GM12872 (cell line): ENCODE results near the gene COX6B2.

Source experiments
- CTCF ChIP-seq: IDR thresholded peaks from 3 replicates; pipeline ENCODE4 v1.5.1; 2011; ENCODE audit warnings: low read depth, mild to moderate bottlenecking, low read length, moderate library complexity; ENCODE audit not compliant: insufficient read depth

COX6B2 gene

GRCh38 chr19:55311797-55312196 is 42.7 kb downstream of the COX6B2 start:
- no peak for TF ChIP-seq CTCF

- TF ChIP-seq CTCF = no peak
Observed at GRCh38 chr19:55311397-55311796, 43.1 kb downstream of the COX6B2 start.

- no peak for TF ChIP-seq CTCF
Observed at GRCh38 chr19:55310498-55310897, 44.0 kb downstream of the COX6B2 start.

DNA sequence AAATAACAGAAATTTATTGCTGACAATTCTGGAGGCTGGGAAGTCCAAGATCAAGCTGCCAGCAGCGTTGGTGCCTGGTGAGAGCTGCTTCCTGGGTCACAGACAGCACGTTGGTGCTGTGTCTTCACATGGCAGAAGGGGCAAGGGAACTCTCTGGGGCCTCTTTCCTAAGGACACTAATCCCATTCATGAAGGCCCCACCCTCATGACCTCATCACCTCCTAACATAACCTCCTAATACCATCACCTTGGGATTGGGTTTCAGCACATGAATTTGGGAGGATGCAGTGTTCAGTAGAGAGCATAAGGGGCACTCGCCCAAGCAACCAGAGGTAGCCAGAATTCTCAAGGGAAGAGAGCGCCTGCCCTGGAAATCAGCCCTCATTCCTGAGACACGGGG is 45.1 kb downstream of the COX6B2 start:
- no peak for TF ChIP-seq CTCF

- no peak for TF ChIP-seq CTCF
Observed at GRCh38 chr19:55308281-55308680, 46.2 kb downstream of the COX6B2 start.

- TF ChIP-seq CTCF = no peak
Observed at GRCh38 chr19:55306712-55307111, 47.8 kb downstream of the COX6B2 start.

GRCh38 chr19:55305983-55306562 is 48.4 kb downstream of the COX6B2 start:
- TF ChIP-seq CTCF = no peak
